Esophagus squamous epithelium (tissue), 5 donors: ENCODE data around the gene TEX29. TPM values are rescaled to one million over a fixed set of nuclear protein-coding genes. Genes with fewer than 3 reads are reported as not detected.

Source experiments
- DNase-seq: peaks from one replicate; lab custom pipeline; 2025; lab: John Stamatoyannopoulos, UW
- H3K27ac ChIP-seq, 4 donors: fragments of 200-600 bp; sonication (generic); one replicate each; pipeline ENCODE4 v1.5.1; 2016 to 2019; ENCODE audit warnings: mild to moderate bottlenecking in 1 of 4
- H3K27me3 ChIP-seq, 4 donors: fragments of 200-600 bp; sonication (generic); 1 replicate in 3 of 4; 2 replicates in 1 of 4; pipeline versions ENCODE4 v1.5.1 to v1.6.0; 2017 to 2021; ENCODE audit warnings: antibody characterized with exemption in 1 of 4
- H3K36me3 ChIP-seq, 3 donors: fragments of 200-600 bp; sonication (generic); one replicate each; pipeline ENCODE4 v1.5.1; 2016 to 2019
- H3K4me1 ChIP-seq, 3 donors: fragments of 200-600 bp; sonication (generic); one replicate each; pipeline ENCODE4 v1.5.1; 2017 to 2019
- H3K4me3 ChIP-seq, 4 donors: fragments of 200-600 bp; sonication (generic); 1 replicate in 3 of 4; 2 replicates in 1 of 4; pipeline ENCODE4 v1.5.1; 2016 to 2019; ENCODE audit warnings: mild to moderate bottlenecking in 2 of 4, moderate library complexity in 1 of 4
- H3K9me3 ChIP-seq, 3 donors: fragments of 200-600 bp; sonication (generic); one replicate each; pipeline ENCODE4 v1.5.1; 2016 to 2019
- CTCF ChIP-seq, 6 experiments: fragments of 450-650 bp in 4 of 6; fragments of 200-600 bp in 2 of 6; sonication (generic) in 2 of 6; IDR thresholded peaks; one replicate each; pipeline ENCODE4 v1.5.1; 2016 to 2019; ENCODE audit warnings: antibody characterized with exemption in 6 of 6, mild to moderate bottlenecking in 4 of 6, moderate library complexity in 4 of 6
- POLR2A ChIP-seq, 4 donors: fragments of 450-650 bp; IDR thresholded peaks; one replicate each; pipeline ENCODE4 v1.6.1; 2017; ENCODE audit warnings: antibody characterized with exemption in 4 of 4, mild to moderate bottlenecking in 4 of 4, moderate library complexity in 3 of 4
- WGBS, 2 donors: methylation state at CpG; one replicate each; pipeline ENCODE4 v1.1.5; 2018; 5-methylcytosine and 5-hydroxymethylcytosine counted together
- intact Hi-C: fragments of 100-400 bp; cut with DNase I; formaldehyde crosslinking; loops from one replicate; pipeline ENCODE4 v1.15.0; 2022
- total RNA-seq, 4 donors: library from RNA; depleted of rRNA; stranded (reverse); fragments of >200 nt; gene quantifications; one replicate each; pipeline ENCODE4 v1.1.0, GENCODE V29; 2016
- donor health status: DM: yes; HTN: yes; CAD: no.

Gene TEX29
- total RNA-seq, 4 donors from 2014 or later: not detected

GRCh38 chr13:111365149-111366005, 44.9 kb downstream of the TEX29 start:
- WGBS, 2 donors: 81 to 90% methylated on average over 12 to 15 of the region's 17 CpGs
- H3K36me3 ChIP-seq: no peaks in the 10 kb centered on the region

GRCh38 chr13:111367340-111367739, 46.9 kb downstream of the TEX29 start:
- TF ChIP-seq POLR2A (IDR thresholded peaks at IDR 0.05) (no peak), CTCF (IDR thresholded peaks at IDR 0.05) (no peak)
- 75 to 77% methylated on average over 1 to 2 of the region's 2 CpGs for WGBS, 2 donors
- peaks cover 0 to 20% (median 0%) of the 10 kb centered on the region in 4 donors for H3K27me3 ChIP-seq
- H3K9me3 ChIP-seq: no peaks in the 10 kb centered on the region
- no peaks in the 10 kb centered on the region for H3K4me1 ChIP-seq
- intact Hi-C loops: no loop called here
- no peak for DNase-seq
- H3K36me3 ChIP-seq: no peaks in the 10 kb centered on the region
- no peak overlapping the region for H3K27ac ChIP-seq
- H3K4me3 ChIP-seq: no peak overlapping the region

More at GRCh38 chr13:111365149-111366005, 44.9 kb downstream of the TEX29 start:
- DNase-seq: no peak
- no peaks in the 10 kb centered on the region for H3K9me3 ChIP-seq
- no peak for TF ChIP-seq CTCF (IDR thresholded peaks at IDR 0.05)
- TF ChIP-seq POLR2A (IDR thresholded peaks at IDR 0.05): no peak
- peaks cover 0 to 36% (median 0%) of the 10 kb centered on the region in 4 donors for H3K27me3 ChIP-seq
- H3K4me3 ChIP-seq: no peak overlapping the region
- H3K27ac ChIP-seq: no peak overlapping the region
- no peaks in the 10 kb centered on the region for H3K4me1 ChIP-seq
- intact Hi-C loops: no loop called here

- TF ChIP-seq CTCF (IDR thresholded peaks at IDR 0.05) (no peak), POLR2A (IDR thresholded peaks at IDR 0.05) (no peak)
- Histone ChIP-seq H3K4me1 (no peaks in the 10 kb centered on the region), H3K27me3 (peaks cover 0 to 14% (median 0%) of the 10 kb centered on the region in 4 donors), H3K36me3 (no peaks in the 10 kb centered on the region), H3K4me3 (no peak overlapping the region), H3K27ac (no peak overlapping the region), H3K9me3 (no peaks in the 10 kb centered on the region)
- 71 to 76% methylated on average over 4 of the region's 4 CpGs for WGBS, 2 donors
- intact Hi-C loops: no loop called here
- DNase-seq: no peak
Observed at GRCh38 chr13:111368091-111368490, 47.6 kb downstream of the TEX29 start.

GRCh38 chr13:111370147-111370546, 49.7 kb downstream of the TEX29 start:
- TF ChIP-seq POLR2A (IDR thresholded peaks at IDR 0.05): no peak
- no peak for TF ChIP-seq CTCF (IDR thresholded peaks at IDR 0.05)
- WGBS, 2 donors: 92 to 93% methylated on average over 4 to 5 of the region's 5 CpGs
- no peak for DNase-seq
- no peaks in the 10 kb centered on the region for H3K9me3 ChIP-seq
- H3K27me3 ChIP-seq: peaks cover 0 to 8% (median 0%) of the 10 kb centered on the region in 4 donors
- no peak overlapping the region for H3K27ac ChIP-seq
- H3K4me3 ChIP-seq: no peak overlapping the region
- H3K4me1 ChIP-seq: no peaks in the 10 kb centered on the region
- intact Hi-C loops: no loop called here
- no peaks in the 10 kb centered on the region for H3K36me3 ChIP-seq
